ENCODE data around the gene METTL21A.
"Not testable (repeated sequence)": the region's sequence is repeated elsewhere in the genome, so short reads cannot be mapped to it uniquely, and the experiment has no call there.

METTL21A gene

GRCh38 chr2:207625014-207625907 lies at the start of gene METTL21A:
METTL21A (minus strand) TSS chr2:207625394; CDS start chr2:207624375, 1,019 bp downstream.
- peak; percentile 74 for DNase-seq

DNA sequence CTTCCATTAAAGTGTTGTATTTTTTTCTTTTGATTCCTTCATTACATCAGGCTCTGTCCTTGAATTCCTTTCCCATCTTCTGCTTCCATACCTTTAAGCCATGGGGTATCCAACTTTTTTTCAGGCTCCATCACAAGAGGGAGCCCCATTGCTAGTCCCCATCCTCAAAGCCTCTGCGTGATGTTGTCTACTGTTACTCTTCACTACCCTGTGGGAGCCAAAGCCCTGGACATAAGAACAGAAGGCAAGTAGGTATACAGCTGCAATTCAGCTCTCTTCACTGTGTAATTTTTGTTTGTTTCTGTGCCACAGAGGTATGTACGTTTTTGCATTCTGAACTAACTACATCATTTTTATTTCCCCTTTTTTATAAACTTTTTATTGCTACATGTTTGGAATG lies 49.6 kb upstream of the METTL21A start:
- no peak for DNase-seq

DNA sequence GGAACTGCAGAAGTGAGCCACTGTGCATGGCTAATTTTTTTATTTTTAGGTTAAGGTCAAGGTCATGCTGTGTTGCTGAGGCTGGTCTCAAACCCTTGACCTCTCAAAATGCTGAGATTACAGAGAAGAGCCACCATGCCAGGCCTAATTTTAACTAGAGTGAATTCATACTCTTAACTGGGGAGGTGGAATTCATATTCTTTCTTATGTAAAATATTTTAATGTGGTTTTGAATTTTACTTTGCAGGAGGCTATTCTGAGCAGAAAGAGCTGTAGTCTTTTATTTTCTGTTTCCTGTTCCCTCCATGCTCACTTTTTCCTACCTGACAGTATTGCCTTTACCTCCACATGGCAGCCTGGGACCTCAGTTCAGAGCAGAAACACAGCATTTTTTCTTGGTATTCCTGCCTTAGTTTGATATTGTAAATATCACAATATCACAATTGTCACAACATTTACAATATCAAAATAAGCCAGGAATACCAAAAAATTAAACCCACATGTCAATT lies 49.1 kb upstream of the METTL21A start:
- DNase-seq: no peak

DNA sequence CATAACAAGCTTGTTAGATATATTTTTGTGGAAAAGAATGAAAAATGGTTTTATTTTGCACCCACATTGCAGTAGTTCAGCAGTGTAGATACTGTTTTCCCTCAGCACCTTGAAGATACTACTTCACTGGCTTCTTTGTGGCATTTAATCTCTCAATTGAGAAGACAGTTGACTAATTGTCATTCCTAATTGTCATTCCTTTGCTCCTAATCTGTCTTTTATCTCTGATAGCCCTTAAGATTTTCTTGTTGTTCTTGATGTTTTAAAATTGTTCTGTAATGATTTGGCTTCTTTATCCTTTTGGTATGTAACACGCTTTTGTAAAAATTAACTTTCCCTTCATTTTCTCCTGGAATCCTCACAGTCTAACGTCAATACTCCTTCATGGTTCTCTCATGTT lies 48.2 kb upstream of the METTL21A start:
- no peak for DNase-seq

DNA sequence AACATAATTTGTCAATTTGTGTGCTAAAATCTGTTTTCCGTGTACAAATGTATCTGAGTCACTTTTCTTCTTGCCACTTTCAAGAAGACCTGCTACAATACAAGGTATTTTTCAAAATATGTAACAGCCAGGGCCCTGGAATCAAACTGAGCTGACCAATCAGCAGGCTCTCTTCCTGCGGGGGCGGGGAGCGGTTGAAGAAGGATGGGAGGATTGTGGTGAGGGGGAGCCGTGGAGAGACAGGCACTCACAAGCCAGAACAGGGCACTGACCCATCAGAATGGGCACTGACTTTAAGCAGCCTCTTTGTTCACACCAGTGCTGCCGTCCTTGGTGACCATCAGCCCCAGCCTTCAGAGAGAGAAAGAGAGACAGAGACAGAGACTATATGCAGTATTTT lies 45.7 kb upstream of the METTL21A start:
- DNase-seq: no peak

DNA sequence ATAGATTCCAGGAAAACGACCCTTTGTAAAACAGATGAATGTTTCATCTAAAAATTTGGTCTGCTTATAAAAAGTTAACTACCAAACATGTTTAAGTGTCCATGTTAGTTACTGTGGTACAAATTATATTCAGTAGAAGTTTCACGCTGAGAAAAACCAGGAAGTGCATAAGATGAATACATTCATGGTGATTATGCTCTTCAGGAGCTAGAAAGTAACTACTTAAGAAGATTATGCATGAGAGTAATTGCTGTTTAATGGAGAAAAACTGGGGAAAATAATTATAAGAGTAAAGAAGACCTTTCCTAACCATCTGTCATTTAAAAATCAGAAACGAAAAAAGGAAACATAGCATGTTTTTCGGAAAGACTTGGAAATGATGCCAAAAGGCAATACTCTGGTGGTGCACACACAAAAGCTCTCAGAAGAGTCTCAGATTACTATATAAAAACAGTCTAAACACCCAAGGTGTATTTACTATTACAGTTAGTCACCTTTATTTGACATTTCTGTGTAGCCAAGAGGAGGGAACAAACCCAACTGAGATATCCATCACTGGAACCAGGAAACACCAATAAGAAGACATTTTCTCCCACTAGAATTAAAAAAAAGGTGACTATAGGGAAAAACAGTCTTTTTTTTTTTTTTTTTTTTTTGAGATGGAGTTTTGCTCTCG lies 38.8 kb upstream of the METTL21A start:
- DNase-seq: peak; percentile 32

GRCh38 chr2:207662203-207662602 lies 37.0 kb upstream of the METTL21A start:
- no peak for DNase-seq

DNA sequence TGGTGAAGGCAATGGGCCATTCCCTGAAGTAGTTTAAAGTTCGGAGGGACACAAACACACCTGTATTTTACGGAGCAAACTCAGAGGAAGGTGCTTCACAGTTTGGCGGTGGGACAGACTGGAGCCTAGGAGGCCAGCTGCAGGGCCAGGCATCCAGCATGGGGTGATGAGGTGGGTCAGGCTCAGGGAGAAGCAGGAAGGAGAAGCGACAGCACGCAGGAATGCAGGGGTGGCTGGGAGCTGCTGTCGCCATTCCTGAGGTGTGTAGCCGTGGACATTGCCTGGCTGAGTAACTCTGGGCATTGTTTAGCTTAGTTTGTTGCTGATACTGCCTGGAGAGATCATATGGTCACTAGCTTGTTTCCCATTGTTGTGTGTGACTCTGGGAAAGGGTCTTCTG lies 35.8 kb upstream of the METTL21A start:
- DNase-seq: no peak

GRCh38 chr2:207658156-207658555 lies 33.0 kb upstream of the METTL21A start:
- DNase-seq: no peak

DNA sequence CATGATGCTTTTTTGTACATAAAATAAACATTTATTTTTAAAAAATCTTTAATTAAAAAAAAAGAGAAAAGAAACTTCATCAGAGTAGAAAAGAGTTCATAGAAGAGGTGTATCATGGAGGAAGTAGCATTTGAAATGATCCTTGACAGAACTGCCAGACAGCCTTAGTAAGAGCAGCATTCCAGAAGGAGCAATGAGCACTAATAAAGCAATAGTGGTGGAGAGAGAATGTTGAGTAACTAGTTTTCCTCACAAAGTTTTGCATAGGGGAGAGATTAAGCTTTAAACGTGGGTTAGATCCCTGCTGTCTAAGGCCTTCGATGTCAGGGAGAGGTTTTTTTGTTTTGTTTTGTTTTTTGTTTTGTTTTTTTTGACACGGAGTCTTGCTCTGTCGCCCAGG lies 29.8 kb upstream of the METTL21A start:
- DNase-seq: no peak

- DNase-seq: not testable (repeated sequence)
Observed at GRCh38 chr2:207646582-207646981, 21.4 kb upstream of the METTL21A start.

- no peak for DNase-seq
Observed at GRCh38 chr2:207643892-207644291, 18.7 kb upstream of the METTL21A start.

GRCh38 chr2:207640661-207641060 lies 15.5 kb upstream of the METTL21A start:
- DNase-seq: no peak

GRCh38 chr2:207640160-207640559 lies 15.0 kb upstream of the METTL21A start:
- no peak for DNase-seq

DNA sequence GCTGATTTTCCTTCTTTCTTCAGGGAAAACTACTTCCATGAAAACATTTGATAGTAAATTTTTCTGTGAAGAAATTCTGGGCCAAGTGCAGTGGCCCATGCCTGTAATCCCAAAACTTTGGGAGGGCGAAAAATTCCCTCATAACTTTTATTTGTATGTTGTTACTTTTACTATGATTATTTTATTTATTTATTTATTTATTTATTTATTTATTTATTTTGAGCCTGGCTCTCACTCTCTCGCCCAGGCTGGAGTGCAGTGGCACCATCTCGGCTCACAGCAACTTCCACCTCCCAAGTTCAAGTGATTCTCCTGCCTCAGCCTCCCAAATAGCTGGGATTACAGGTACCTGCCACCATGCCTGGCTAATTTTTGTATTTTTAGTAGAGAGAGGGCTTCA lies 14.1 kb upstream of the METTL21A start:
- DNase-seq: not testable (repeated sequence)

DNA sequence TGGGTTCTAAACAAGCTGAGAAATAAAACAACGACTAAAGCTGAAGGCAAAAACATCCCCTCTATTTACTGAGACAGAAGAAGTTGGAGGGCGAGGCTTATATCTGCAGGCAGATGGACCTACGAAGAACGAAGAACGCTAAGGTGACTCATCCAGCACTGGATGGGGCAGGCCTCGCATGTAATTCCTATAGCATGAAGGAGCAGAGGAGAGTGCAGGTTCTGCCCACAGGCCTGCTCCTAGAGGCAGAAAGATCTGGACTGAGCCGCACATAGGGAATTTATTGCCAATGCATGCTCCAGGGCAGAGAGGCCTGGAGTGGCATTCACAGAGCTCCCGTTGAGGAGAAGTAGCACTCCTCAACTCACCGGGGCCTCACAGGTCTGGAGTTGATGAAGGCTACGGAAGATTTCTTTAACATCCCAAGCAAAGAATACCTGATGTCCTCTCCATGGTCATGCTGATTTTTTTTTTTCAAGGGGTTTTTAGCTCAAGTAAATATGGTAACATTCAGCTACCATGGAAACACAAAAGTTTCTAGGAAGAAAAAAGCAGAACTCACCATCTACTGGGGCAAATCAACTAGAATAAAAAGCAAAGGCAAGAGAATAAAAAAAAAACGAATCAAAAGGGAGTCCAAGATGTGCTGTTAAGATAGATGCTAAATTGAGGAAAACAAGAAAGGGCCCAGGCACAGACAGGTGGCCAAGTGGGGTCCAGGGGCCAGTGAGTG lies 10.4 kb upstream of the METTL21A start:
- no peak for DNase-seq

GRCh38 chr2:207633686-207634085 lies 8.5 kb upstream of the METTL21A start:
- DNase-seq: no peak

GRCh38 chr2:207632575-207633493 lies 7.6 kb upstream of the METTL21A start:
- DNase-seq: no peak

- no peak for DNase-seq
Observed at GRCh38 chr2:207630491-207630890, 5.3 kb upstream of the METTL21A start.

GRCh38 chr2:207629553-207629952 lies 4.4 kb upstream of the METTL21A start:
- DNase-seq: no peak

DNA sequence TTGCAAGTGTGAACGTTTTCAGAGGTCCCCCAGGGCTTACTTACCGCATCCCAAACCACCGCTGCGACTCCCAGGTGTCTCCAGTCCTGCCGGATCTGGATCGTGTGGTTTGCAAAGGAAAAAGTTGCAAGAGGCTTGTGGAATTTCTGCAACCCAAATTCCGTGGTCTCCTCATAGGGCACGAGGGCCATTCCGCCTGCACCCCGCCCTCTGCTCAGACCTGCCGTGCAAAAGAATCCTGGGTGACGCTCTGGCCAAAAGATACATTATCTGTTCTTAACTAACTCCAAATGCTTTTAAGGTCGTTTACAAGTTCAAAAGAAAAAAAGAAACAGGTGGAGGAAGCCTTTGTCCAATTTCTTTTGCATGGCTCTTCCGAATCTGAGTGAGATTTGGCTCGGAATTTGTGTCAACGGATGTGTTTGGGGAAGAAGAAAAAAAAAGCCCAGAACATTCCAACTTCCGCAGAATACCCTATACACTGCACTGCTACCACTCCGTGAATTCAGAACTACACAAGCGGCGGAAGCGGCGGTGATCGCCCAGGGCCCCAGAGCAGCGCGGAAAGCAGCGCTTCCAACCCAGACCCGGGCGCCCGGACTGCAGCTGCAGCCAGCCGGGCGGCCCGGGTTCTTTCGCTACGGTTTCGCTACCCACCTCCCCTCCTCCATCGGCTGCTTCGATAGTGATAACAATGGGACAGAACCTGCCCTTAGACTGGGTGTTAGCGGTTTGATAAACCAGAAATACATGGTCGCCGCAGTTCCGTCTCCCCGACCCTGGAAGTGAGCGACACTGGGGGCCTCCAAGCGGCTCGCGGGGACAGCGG lies 795 bp downstream of the METTL21A start:
- DNase-seq: peak; percentile 55
